H1 (cell line): Measurements from ENCODE around the gene TDRD5. TPM values are rescaled to one million over a fixed set of nuclear protein-coding genes. Genes with fewer than 3 reads are reported as not detected.

ENCODE experiments used
- CTCF ChIA-PET: fragments of 300-600 bp; sonication (Branson Sonifier 250); formaldehyde crosslinking; loops from one replicate; lab custom pipeline; 2021; ENCODE audit not compliant: partially characterized antibody; lab: Charles Lee
- POLR2A ChIA-PET: fragments of 300-600 bp; sonication (Branson Sonifier 250); formaldehyde crosslinking; loops from one replicate; lab custom pipeline; 2021; ENCODE audit warnings: inconsistent platforms; ENCODE audit not compliant: partially characterized antibody; lab: Charles Lee
- DNase-seq, 2 experiments: peaks; one replicate each; pipeline versions ENCODE4 v3.0.0 to v3.0.0-alpha.2; 2010 to 2022; ENCODE audit warnings: low spot score in 2 of 2, low read depth in 1 of 2, mixed read lengths in 1 of 2
- FAIRE-seq: peaks from 2 replicates; lab custom pipeline; 2011; peaks lifted over from hg19 to GRCh38; lab: Jason Lieb, UNC
- H2AFZ ChIP-seq: 2 replicates; pipeline ENCODE4 v1.8.1; 2012; ENCODE audit warnings: low read length, inconsistent platforms
- H2AK5ac ChIP-seq: 2 replicates; pipeline ENCODE4 v1.6.1; 2013; ENCODE audit warnings: low read depth, low read length
- H2BK120ac ChIP-seq: replicated peaks from 2 replicates; pipeline ENCODE3; 2013; ENCODE audit warnings: low read depth, low read length, inconsistent platforms
- H2BK12ac ChIP-seq: 2 replicates; pipeline ENCODE4 v1.6.1; 2013; ENCODE audit warnings: low read depth, low read length
- H2BK15ac ChIP-seq: 2 replicates; pipeline ENCODE4 v1.6.1; 2013; ENCODE audit warnings: low read length
- H2BK20ac ChIP-seq: 2 replicates; pipeline ENCODE4 v1.6.1; 2013; ENCODE audit warnings: low read length
- H2BK5ac ChIP-seq: 2 replicates; pipeline ENCODE4 v1.6.1; 2013; ENCODE audit warnings: low read depth, low read length
- H3K14ac ChIP-seq: 2 replicates; pipeline ENCODE4 v1.6.1; 2013; ENCODE audit warnings: inconsistent platforms; ENCODE audit not compliant: insufficient read length
- H3K18ac ChIP-seq: 2 replicates; pipeline ENCODE4 v1.6.1; 2013; ENCODE audit warnings: low read length; ENCODE audit errors: extremely low read depth
- H3K23ac ChIP-seq: 2 replicates; pipeline ENCODE4 v1.6.1; 2013; ENCODE audit warnings: inconsistent platforms; ENCODE audit not compliant: insufficient read length
- H3K23me2 ChIP-seq: 2 replicates; pipeline ENCODE4 v1.6.1; 2013; ENCODE audit warnings: low read depth, low read length
- H3K27ac ChIP-seq: 2 replicates; pipeline ENCODE4 v1.6.1; 2011; ENCODE audit warnings: low read depth, low read length, inconsistent platforms
- H3K27me3 ChIP-seq, 4 experiments: replicated peaks in 1 of 4; 1 replicate in 1 of 4; 2 replicates in 3 of 4; pipeline versions ENCODE4 v1.6.1 to v1.8.1; 2011 to 2013; ENCODE audit warnings: low read length in 3 of 4, mild to moderate bottlenecking in 3 of 4, inconsistent platforms in 2 of 4, mixed read lengths in 2 of 4, moderate library complexity in 1 of 4; ENCODE audit not compliant: control insufficient read depth in 3 of 4, insufficient read depth in 3 of 4; ENCODE audit errors: extremely low read depth in 1 of 4
- H3K36me3 ChIP-seq, 4 experiments: 2 replicates each; pipeline versions ENCODE4 v1.6.1 to v1.8.1; 2011 to 2013; ENCODE audit warnings: mild to moderate bottlenecking in 4 of 4, low read length in 3 of 4, moderate library complexity in 2 of 4, control low read depth in 1 of 4, inconsistent platforms in 1 of 4; ENCODE audit not compliant: insufficient read depth in 4 of 4, control insufficient read depth in 2 of 4
- H3K4ac ChIP-seq: replicated peaks from 2 replicates; pipeline ENCODE3; 2013; ENCODE audit warnings: low read length, low read depth, mixed read lengths, inconsistent platforms; ENCODE audit not compliant: insufficient read length
- H3K4me1 ChIP-seq, 4 experiments: replicated peaks in 1 of 4; 1 replicate in 1 of 4; 2 replicates in 3 of 4; pipeline versions ENCODE4 v1.6.1 to v1.8.1; 2011 to 2013; ENCODE audit warnings: low read length in 3 of 4, inconsistent platforms in 2 of 4, mixed read lengths in 1 of 4; ENCODE audit not compliant: insufficient read depth in 4 of 4, control insufficient read depth in 3 of 4
- H3K4me2 ChIP-seq, 2 experiments: 2 replicates each; pipeline versions ENCODE4 v1.6.1 to v1.8.1; 2011 to 2013; ENCODE audit warnings: low read depth in 2 of 2, low read length in 2 of 2, control low read depth in 1 of 2, inconsistent platforms in 1 of 2, mild to moderate bottlenecking in 1 of 2; ENCODE audit not compliant: insufficient read depth in 1 of 2
- H3K4me3 ChIP-seq, 4 experiments: fragments of 200-600, 300-600 bp in 1 of 4; sonication (generic), shearing (Covaris generic), sonication (Bioruptor Twin) in 1 of 4; 2 replicates each; pipeline versions ENCODE4 v1.5.1 to v1.8.1; 2011 to 2016; ENCODE audit warnings: low read length in 4 of 4, low read depth in 3 of 4, control low read depth in 2 of 4, inconsistent platforms in 2 of 4, mild to moderate bottlenecking in 2 of 4, mixed read lengths in 1 of 4, moderate library complexity in 1 of 4; ENCODE audit not compliant: insufficient read depth in 2 of 4; ENCODE audit errors: extremely low read depth in 1 of 4
- H3K56ac ChIP-seq: replicated peaks from 2 replicates; pipeline ENCODE3; 2013; ENCODE audit warnings: low read depth, mild to moderate bottlenecking, mixed read lengths, low read length, inconsistent platforms; ENCODE audit not compliant: insufficient read length
- H3K79me1 ChIP-seq: 2 replicates; pipeline ENCODE4 v1.6.1; 2013; ENCODE audit warnings: low read depth, low read length, control low read depth
- H3K79me2 ChIP-seq, 2 experiments: 2 replicates each; pipeline versions ENCODE4 v1.6.1 to v1.8.1; 2012 to 2013; ENCODE audit warnings: low read length in 2 of 2, mild to moderate bottlenecking in 2 of 2, inconsistent platforms in 1 of 2; ENCODE audit not compliant: insufficient read depth in 2 of 2, control insufficient read depth in 1 of 2
- H3K9ac ChIP-seq, 4 experiments: replicated peaks in 1 of 4; 1 replicate in 1 of 4; 2 replicates in 3 of 4; pipeline versions ENCODE4 v1.6.1 to v1.8.1; 2011 to 2013; ENCODE audit warnings: low read depth in 3 of 4, low read length in 3 of 4, control low read depth in 2 of 4, mild to moderate bottlenecking in 2 of 4, moderate library complexity in 2 of 4, inconsistent platforms in 1 of 4; ENCODE audit errors: extremely low read depth in 1 of 4
- H3K9me3 ChIP-seq, 2 experiments: 2 replicates each; pipeline versions ENCODE4 v1.6.1 to v1.8.1; 2012 to 2013; ENCODE audit warnings: mild to moderate bottlenecking in 2 of 2, moderate library complexity in 2 of 2, control low read depth in 1 of 2, inconsistent platforms in 1 of 2, low read depth in 1 of 2, low read length in 1 of 2, mixed read lengths in 1 of 2; ENCODE audit not compliant: insufficient read depth in 2 of 2
- H4K20me1 ChIP-seq, 2 experiments: replicated peaks in 1 of 2; 2 replicates each; pipeline versions ENCODE3 to v1.8.1; 2011 to 2013; ENCODE audit warnings: inconsistent platforms in 2 of 2, low read length in 2 of 2, mild to moderate bottlenecking in 1 of 2; ENCODE audit not compliant: insufficient read depth in 2 of 2, control insufficient read depth in 1 of 2
- H4K5ac ChIP-seq: 2 replicates; pipeline ENCODE4 v1.6.1; 2013; ENCODE audit warnings: low read length, low read depth, mixed read lengths, inconsistent platforms; ENCODE audit not compliant: insufficient read length
- H4K8ac ChIP-seq: 2 replicates; pipeline ENCODE4 v1.8.0; 2013; ENCODE audit warnings: mild to moderate bottlenecking, moderate library complexity, low read length, inconsistent platforms; ENCODE audit not compliant: insufficient read depth; ENCODE audit errors: extremely low read depth
- H4K91ac ChIP-seq: replicated peaks from 2 replicates; pipeline ENCODE3; 2013; ENCODE audit warnings: low read length, mixed read lengths, inconsistent platforms; ENCODE audit not compliant: insufficient read length
- ATF2 ChIP-seq: IDR thresholded peaks from 2 replicates; pipeline ENCODE4 v1.6.1; 2012; ENCODE audit warnings: low read length, inconsistent platforms
- EGR1 ChIP-seq: IDR thresholded peaks from 2 replicates; pipeline ENCODE4 v1.6.1; 2011; ENCODE audit warnings: low read depth, low read length, borderline replicate concordance
- JUND ChIP-seq: IDR thresholded peaks from 2 replicates; pipeline ENCODE4 v1.6.1; 2011; ENCODE audit warnings: mild to moderate bottlenecking, improper control_type of control experiment, low read length
- MAFK ChIP-seq: IDR thresholded peaks from 2 replicates; pipeline ENCODE4 v1.6.1; 2012; ENCODE audit warnings: low read depth, mild to moderate bottlenecking, improper control_type of control experiment, low read length
- MAX ChIP-seq: IDR thresholded peaks from 2 replicates; pipeline ENCODE4 v1.6.1; 2012; ENCODE audit warnings: inconsistent platforms
- RFX5 ChIP-seq: IDR thresholded peaks from 2 replicates; pipeline ENCODE4 v1.6.1; 2011; ENCODE audit warnings: low read depth, low read length, improper control_type of control experiment, borderline replicate concordance
- RNF2 ChIP-seq: fragments of 200-900, 300-1000 bp; sonication (generic); IDR thresholded peaks from 2 replicates; pipeline ENCODE4 v1.7.1; 2016; ENCODE audit warnings: borderline replicate concordance, low read depth, mild to moderate bottlenecking, antibody characterized with exemption, low read length; ENCODE audit not compliant: poor library complexity, severe bottlenecking; ENCODE audit errors: missing control alignments
- SAP30 ChIP-seq: fragments of 300-600 bp; sonication (generic); IDR thresholded peaks from 2 replicates; pipeline ENCODE4 v1.7.1; 2012; ENCODE audit warnings: low read length, moderate library complexity, mild to moderate bottlenecking, inconsistent platforms; ENCODE audit not compliant: insufficient read depth, insufficient replicate concordance
- SP4 ChIP-seq: IDR thresholded peaks from 2 replicates; pipeline ENCODE4 v1.6.1; 2012; ENCODE audit warnings: low read length, inconsistent platforms
- TAF1 ChIP-seq: IDR thresholded peaks from 2 replicates; pipeline ENCODE4 v1.6.1; 2011; ENCODE audit warnings: mild to moderate bottlenecking, low read depth, low read length
- TAF7 ChIP-seq: optimal IDR thresholded peaks from 2 replicates; pipeline ENCODE3; 2011; ENCODE audit warnings: low read depth, mild to moderate bottlenecking, inconsistent platforms, low read length, moderate library complexity, borderline replicate concordance
- TCF12 ChIP-seq: IDR thresholded peaks from 2 replicates; pipeline ENCODE4 v1.6.1; 2011; ENCODE audit warnings: low read depth, mild to moderate bottlenecking, low read length
- WGBS, 2 experiments: shearing (Covaris generic) in 1 of 2; methylation state at CpG; one replicate each; pipeline versions ENCODE4 v1.1.6 to v1.1.7; 2013 to 2015; ENCODE audit warnings: low lambda C conversion rate in 2 of 2, mixed read lengths in 2 of 2, inconsistent platforms in 1 of 2, low coverage in 1 of 2, missing lambda C conversion rate in 1 of 2; ENCODE audit not compliant: insufficient replicate concordance in 2 of 2, insufficient coverage in 1 of 2, insufficient read length in 1 of 2; ENCODE audit errors: extremely low coverage in 1 of 2, missing lambda C conversion rate in 1 of 2; 5-methylcytosine and 5-hydroxymethylcytosine counted together
- polyA plus RNA-seq, 7 experiments: library from polyadenylated mRNA; depleted of rRNA in 3 of 7; stranded (reverse) in 5 of 7; unstranded in 2 of 7; fragments of >200 nt in 5 of 7; fragments of 200-250 nt in 2 of 7; gene quantifications; 1 replicate in 5 of 7; 2 replicates in 1 of 7; 4 replicates in 1 of 7; pipeline versions ENCODE4 v1.2.1 to v1.2.3, GENCODE V29; 2011 to 2013; ENCODE audit warnings: missing spikeins in 2 of 7, mixed read lengths in 2 of 7
- total RNA-seq: library from RNA; stranded (reverse); fragmentation: NEBNext Ultra II Directional; extraction: Animal tissue kit (Norgen Biotek cat#: 25700); gene quantifications from 2 replicates; pipeline ENCODE4 v1.2.1, GENCODE V29; 2021

Gene TDRD5
- total and polyA plus RNA-seq, 2 of the 8 experiments (the other 6 are each of a cell fraction or from before 2014, with no cell fraction given), result 0.53 to 1.4 TPM

DNA sequence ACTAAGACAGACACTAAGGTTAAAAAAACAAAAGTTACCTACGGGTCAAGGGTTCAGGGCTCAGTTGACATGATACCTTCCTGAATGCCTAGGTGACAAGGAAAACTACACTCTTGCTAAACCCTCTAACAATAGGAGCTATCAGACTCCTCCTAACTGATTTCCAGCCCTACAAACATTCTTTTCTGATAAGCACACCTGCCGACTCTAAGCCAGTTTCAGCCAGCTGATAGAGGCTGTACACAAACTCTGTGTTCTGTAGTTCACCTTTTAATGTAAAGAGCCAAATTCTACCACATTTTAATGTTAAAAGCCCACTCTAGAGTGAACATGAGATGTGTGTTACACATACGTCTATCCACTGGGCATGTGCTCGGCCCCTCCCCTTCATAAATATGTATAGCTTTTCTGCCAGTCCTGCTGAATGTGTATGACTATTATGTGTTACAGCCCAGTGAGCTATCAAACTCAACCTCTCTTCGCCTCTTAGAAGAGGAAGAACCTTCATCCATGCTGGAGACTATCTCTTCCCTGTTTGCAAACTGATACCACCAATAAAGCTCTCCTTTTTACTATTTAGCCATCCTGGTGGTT, 111.4 kb downstream of the TDRD5 start:
- POLR2A ChIA-PET, result no interaction called here
- Histone ChIP-seq H3K56ac (no peak overlapping the region), H2BK5ac (no peak overlapping the region), H3K18ac (no peak overlapping the region), H2BK12ac (no peak overlapping the region), H3K23ac (no peak overlapping the region), H2BK15ac (no peak overlapping the region), H2AFZ (no peak overlapping the region), H4K8ac (no peak overlapping the region), H3K4me2 (no peak overlapping the region), H3K4me1 (no peaks in the 10 kb centered on the region), H3K9me3 (no peaks in the 10 kb centered on the region), H3K79me2 (no peaks in the 10 kb centered on the region), H3K9ac (no peak overlapping the region), H3K79me1 (no peaks in the 10 kb centered on the region), H3K4me3 (no peak overlapping the region), H3K23me2 (no peaks in the 10 kb centered on the region), H3K14ac (no peak overlapping the region), H3K36me3 (no peaks in the 10 kb centered on the region), H4K20me1 (no peaks in the 10 kb centered on the region), H4K91ac (no peak overlapping the region), H3K27me3 (no peaks in the 10 kb centered on the region), H3K4ac (no peak overlapping the region), H3K27ac (no peak overlapping the region), H2AK5ac (no peak overlapping the region), H2BK120ac (no peak overlapping the region), H2BK20ac (no peak overlapping the region), H4K5ac (no peak overlapping the region)
- DNase-seq (no peak), FAIRE-seq (no peak)
- 85% methylated on average over 5 of the region's 5 CpGs; no CpG with 5 or more reads in 1 of the 2 experiments for WGBS, 2 experiments
- CTCF ChIA-PET, result interaction anchor here (0.6 to 16.1 kb wide), 5 partner anchors 19 to 109 kb away, joined by 4 to 595 read pairs (median 7); no protein-coding TSS in a partner anchor
- no peak for TF ChIP-seq RFX5
- TF ChIP-seq TAF7, result no peak
- TF ChIP-seq MAX, result no peak
- TF ChIP-seq RNF2, result no peak
- no peak for TF ChIP-seq TCF12
- no peak for TF ChIP-seq JUND
- no peak for TF ChIP-seq SAP30
- TF ChIP-seq MAFK, result no peak
- no peak for TF ChIP-seq TAF1
- no peak for TF ChIP-seq EGR1
- TF ChIP-seq ATF2, result no peak
- no peak for TF ChIP-seq SP4
